ENCODE measurements around the gene UBE2O. TPM values are rescaled to one million over a fixed set of nuclear protein-coding genes. Genes with fewer than 3 reads are reported as not detected.

Gene UBE2O
- total RNA-seq, 4 donors from 2014 or later: 20.5 to 75.1 (median 31.6) TPM

DNA sequence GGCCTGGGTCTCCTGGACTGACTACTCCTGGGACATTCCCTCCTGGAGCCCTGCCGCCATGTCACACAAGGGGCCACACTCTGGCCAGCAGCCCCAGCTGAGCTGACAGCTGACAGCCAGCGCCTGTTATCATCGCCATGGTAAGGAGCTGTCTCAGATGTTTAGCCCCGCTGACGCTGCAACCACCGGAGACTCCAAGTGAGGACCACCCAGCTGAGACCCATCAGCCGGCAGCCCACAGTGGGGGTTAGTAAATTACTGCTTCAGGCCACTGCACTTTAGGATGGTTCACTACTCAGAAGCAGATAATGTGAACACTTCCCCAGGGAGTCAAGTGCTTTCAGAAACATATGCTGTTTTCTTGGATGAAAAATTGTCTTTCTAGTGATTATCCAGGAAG is 83.1 kb downstream of the UBE2O start:
- Histone ChIP-seq H3K36me3 (no peaks in the 10 kb centered on the region), H3K4me3 (no peak overlapping the region), H3K4me1 (no peaks in the 10 kb centered on the region), H3K9me3 (no peaks in the 10 kb centered on the region), H3K27ac (no peak overlapping the region), H3K27me3 (no peaks in the 10 kb centered on the region)
- TF ChIP-seq POLR2A (IDR thresholded peaks at IDR 0.05): no peak
- TF ChIP-seq, protein P1, sequence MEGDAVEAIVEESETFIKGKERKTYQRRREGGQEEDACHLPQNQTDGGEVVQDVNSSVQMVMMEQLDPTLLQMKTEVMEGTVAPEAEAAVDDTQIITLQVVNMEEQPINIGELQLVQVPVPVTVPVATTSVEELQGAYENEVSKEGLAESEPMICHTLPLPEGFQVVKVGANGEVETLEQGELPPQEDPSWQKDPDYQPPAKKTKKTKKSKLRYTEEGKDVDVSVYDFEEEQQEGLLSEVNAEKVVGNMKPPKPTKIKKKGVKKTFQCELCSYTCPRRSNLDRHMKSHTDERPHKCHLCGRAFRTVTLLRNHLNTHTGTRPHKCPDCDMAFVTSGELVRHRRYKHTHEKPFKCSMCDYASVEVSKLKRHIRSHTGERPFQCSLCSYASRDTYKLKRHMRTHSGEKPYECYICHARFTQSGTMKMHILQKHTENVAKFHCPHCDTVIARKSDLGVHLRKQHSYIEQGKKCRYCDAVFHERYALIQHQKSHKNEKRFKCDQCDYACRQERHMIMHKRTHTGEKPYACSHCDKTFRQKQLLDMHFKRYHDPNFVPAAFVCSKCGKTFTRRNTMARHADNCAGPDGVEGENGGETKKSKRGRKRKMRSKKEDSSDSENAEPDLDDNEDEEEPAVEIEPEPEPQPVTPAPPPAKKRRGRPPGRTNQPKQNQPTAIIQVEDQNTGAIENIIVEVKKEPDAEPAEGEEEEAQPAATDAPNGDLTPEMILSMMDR (IDR thresholded peaks at IDR 0.05): no peak
- no peak for DNase-seq

DNA sequence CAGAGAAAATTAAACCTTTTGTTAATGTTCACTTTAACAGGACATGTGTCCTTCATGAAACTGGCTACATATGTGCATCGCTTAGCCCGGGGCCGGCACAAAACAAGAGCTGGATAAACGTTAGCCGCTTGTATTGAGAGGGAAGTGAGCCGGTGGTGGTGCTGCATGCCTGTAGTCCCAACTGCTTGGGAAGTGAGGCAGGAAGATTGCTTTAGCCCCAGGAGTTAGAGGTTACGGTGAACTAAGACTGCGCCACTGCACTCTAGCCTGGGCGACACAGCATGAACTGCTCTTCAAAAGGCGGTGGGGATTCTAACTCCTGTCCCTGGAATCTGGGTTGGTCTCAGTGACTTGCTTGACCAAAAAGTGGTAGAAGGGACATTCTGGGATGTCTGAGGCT is 83.6 kb downstream of the UBE2O start:
- H3K36me3 ChIP-seq: no peaks in the 10 kb centered on the region
- H3K4me3 ChIP-seq: no peak overlapping the region
- no peaks in the 10 kb centered on the region for H3K27me3 ChIP-seq
- TF ChIP-seq, protein P1 (IDR thresholded peaks at IDR 0.05): no peak
- no peak for TF ChIP-seq POLR2A (IDR thresholded peaks at IDR 0.05)
- no peak overlapping the region for H3K27ac ChIP-seq
- no peak for DNase-seq
- no peaks in the 10 kb centered on the region for H3K4me1 ChIP-seq
- H3K9me3 ChIP-seq: no peaks in the 10 kb centered on the region

DNA sequence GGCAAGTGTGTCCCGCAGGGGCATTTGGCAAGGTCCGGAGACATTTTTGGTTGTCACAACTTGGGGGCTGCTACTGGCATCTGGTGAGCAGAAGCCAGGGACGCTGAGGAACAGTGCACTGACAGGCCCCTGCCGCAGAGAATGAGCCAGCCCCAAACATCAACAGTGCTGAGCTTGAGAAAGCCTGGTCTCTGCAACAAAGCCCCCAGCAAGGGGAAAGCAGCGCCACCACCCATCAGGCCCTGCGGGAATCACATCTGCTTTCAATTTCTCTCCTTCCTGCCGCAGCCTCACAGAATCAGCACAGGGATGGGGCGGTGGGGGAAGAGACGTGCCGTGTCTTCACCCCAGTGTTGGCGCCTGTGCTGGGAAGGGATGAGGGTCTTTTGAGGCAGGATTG is 84.4 kb downstream of the UBE2O start:
- Histone ChIP-seq H3K4me3 (no peak overlapping the region), H3K27me3 (no peaks in the 10 kb centered on the region), H3K9me3 (no peaks in the 10 kb centered on the region), H3K27ac (no peak overlapping the region), H3K4me1 (no peaks in the 10 kb centered on the region), H3K36me3 (no peaks in the 10 kb centered on the region)
- DNase-seq: no peak
- no peak for TF ChIP-seq POLR2A (IDR thresholded peaks at IDR 0.05)
- TF ChIP-seq, protein P1 (IDR thresholded peaks at IDR 0.05): no peak

DNA sequence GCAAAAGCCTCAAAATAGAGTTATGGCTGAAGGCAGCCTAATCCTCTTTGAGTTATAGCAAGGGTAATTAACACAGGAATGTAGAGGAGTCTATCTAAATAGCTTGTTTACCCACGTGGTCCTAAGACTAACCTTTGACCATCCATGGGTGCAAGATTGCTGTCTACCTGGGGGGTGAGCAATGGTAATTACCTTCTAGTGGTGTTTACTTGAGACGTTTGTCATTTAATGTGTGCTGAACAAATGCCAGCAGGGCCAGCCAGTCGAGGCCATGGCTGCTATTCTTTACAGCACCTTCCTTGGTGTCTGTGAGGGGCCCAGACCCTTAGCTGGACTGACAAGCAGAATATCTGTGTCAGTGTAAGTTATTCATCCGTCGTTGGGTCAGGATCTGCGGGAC is 85.3 kb downstream of the UBE2O start:
- no peak for DNase-seq
- Histone ChIP-seq H3K36me3 (no peaks in the 10 kb centered on the region), H3K4me1 (no peaks in the 10 kb centered on the region), H3K27ac (no peak overlapping the region), H3K4me3 (no peak overlapping the region), H3K9me3 (no peaks in the 10 kb centered on the region), H3K27me3 (no peaks in the 10 kb centered on the region)
- TF ChIP-seq POLR2A (IDR thresholded peaks at IDR 0.05): no peak
- TF ChIP-seq, protein P1 (IDR thresholded peaks at IDR 0.05): no peak

DNA sequence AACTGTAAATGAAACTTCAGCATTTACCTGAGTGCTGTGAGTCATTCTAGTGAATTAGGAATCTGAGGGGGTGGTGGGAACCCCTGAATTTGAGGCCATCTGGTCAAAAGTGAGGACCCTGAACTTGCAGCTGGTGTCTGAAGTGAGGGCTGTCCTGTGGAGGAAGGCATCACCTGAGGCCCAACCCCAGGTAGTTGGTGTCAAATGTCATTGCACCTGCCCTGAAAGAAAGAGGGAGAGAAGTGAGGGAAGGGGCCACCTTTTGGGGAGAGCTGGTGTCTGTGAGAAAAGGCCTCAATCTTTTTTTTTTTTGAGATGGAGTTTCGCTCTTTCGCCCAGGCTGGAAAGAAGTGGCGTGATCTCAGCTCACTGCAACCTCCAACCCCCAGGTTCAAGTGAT is 86.7 kb downstream of the UBE2O start:
- Histone ChIP-seq H3K9me3 (no peaks in the 10 kb centered on the region), H3K36me3 (no peaks in the 10 kb centered on the region), H3K27ac (no peak overlapping the region), H3K4me3 (no peak overlapping the region), H3K4me1 (no peaks in the 10 kb centered on the region), H3K27me3 (no peaks in the 10 kb centered on the region)
- TF ChIP-seq, protein P1 (IDR thresholded peaks at IDR 0.05): no peak
- TF ChIP-seq POLR2A (IDR thresholded peaks at IDR 0.05): no peak
- no peak for DNase-seq

DNA sequence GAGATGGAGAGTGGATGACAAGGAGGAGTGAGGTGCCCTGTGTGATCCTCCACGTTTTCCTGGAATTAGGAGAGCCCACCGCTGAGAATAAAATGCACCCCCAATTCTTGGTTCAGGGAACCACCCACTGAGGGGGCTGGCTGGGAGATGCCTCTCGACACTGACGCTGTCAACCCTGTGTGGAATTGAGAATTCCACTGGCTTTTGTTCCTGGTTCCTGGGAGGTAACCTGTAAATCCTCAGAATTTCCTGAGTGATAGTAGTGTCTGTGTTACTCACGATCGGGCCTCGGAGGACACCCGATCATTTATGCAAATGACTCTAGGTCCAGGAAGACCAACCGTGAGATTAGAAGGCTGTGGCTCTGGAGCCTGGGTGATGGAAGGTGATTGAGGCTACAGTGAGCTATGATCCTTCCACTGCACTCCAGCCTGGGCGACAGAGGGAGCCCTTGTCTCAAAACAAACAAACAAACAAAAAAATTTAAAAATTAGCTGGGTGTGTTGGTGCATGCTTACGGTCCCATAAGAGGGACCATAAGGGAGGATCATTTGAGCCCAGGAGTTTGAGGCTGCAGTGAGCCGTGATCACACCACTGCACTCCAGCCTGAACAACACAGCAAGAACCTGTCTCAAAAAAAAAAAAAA is 87.6 kb downstream of the UBE2O start:
- Histone ChIP-seq H3K4me1 (no peaks in the 10 kb centered on the region), H3K9me3 (no peaks in the 10 kb centered on the region), H3K27ac (no peak overlapping the region), H3K36me3 (no peaks in the 10 kb centered on the region), H3K4me3 (no peak overlapping the region), H3K27me3 (no peaks in the 10 kb centered on the region)
- no peak for DNase-seq
- TF ChIP-seq, protein P1 (IDR thresholded peaks at IDR 0.05): peak in 3 of 6 experiments; percentile 13 to 22 (median 14)
- no peak for TF ChIP-seq POLR2A (IDR thresholded peaks at IDR 0.05)

All from Peyer's patch (tissue), 4 donors.